Brain microvascular endothelial cell (primary cell): ENCODE data around the gene WFDC8.

ENCODE experiments used
- DNase-seq: peaks from one replicate; pipeline ENCODE4 v3.0.0-alpha.2; 2020
- H3K27ac ChIP-seq: fragments of 250-450 bp; sonication (Bioruptor Pico); 2 replicates; pipeline ENCODE4 v1.5.1; 2020; ENCODE audit warnings: mild to moderate bottlenecking, moderate library complexity
- H3K27me3 ChIP-seq: fragments of 250-450 bp; sonication (Bioruptor Pico); replicated peaks from 2 replicates; pipeline ENCODE4 v1.5.1; 2020; ENCODE audit warnings: mild to moderate bottlenecking
- H3K36me3 ChIP-seq: fragments of 250-450 bp; sonication (Bioruptor Pico); replicated peaks from 2 replicates; pipeline ENCODE4 v1.5.1; 2020; ENCODE audit warnings: mild to moderate bottlenecking
- H3K4me3 ChIP-seq: 2 replicates; pipeline ENCODE4 v1.5.1; 2011; ENCODE audit warnings: low read depth, mild to moderate bottlenecking, control low read depth, low read length, moderate library complexity
- CTCF ChIP-seq: IDR thresholded peaks from 2 replicates; pipeline ENCODE4 v1.5.1; 2011; ENCODE audit warnings: low read depth, mild to moderate bottlenecking, moderate library complexity, low read length, control low read depth, inconsistent platforms; ENCODE audit errors: missing control alignments
- in situ Hi-C: cut with HindIII; loops from 2 replicates; pipeline ENCODE4 v1.10.0; 2017; ENCODE audit warnings: low sequenced_read_pairs, low pct_ligation_motif_present

The WFDC8 gene

DNA sequence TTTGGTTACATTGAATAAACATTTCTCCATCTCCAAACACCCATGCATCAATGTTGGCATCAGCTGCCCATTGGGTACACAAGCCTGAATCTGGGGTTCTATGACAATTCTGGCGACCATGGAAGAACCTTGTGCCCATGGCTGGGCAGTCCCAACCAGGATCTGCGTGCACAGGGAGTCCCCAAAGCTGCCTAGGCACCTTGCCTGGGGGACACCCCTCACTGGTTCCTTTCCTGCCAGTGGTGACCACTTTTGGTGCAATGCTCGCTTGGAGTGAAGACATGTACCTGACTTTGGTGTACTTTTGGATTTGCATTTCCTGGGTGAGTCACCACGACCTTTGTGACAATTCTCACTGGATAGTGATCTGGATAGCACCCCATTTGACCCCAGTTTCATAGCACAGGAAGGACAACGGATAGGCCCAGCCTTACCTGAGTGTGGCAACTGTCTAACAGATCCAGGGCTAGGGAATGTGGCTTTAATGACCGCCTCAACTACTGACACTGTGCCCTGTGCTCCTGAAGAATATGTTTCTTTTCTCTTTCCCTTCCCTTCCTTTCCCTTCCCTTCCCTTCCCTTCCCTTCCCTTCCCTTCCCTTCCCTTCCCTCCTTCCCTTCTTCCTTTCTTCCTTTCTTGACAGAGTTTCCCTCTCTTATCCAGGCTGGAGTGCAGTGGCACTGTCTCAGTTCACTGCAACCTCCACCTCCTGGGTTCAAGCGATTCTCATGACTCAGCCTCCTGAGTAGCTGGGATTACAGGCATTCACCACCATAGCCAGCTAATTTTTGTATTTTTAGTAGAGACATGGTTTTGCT, 70.8 kb downstream of the WFDC8 start:
- DNase-seq, result no peak
- H3K27ac ChIP-seq, result no peak overlapping the region
- H3K4me3 ChIP-seq, result no peak overlapping the region
- no peaks in the 10 kb centered on the region for H3K36me3 ChIP-seq
- H3K27me3 ChIP-seq, result no peaks in the 10 kb centered on the region
- no peak for TF ChIP-seq CTCF
- in situ Hi-C loops, result no loop called here

DNA sequence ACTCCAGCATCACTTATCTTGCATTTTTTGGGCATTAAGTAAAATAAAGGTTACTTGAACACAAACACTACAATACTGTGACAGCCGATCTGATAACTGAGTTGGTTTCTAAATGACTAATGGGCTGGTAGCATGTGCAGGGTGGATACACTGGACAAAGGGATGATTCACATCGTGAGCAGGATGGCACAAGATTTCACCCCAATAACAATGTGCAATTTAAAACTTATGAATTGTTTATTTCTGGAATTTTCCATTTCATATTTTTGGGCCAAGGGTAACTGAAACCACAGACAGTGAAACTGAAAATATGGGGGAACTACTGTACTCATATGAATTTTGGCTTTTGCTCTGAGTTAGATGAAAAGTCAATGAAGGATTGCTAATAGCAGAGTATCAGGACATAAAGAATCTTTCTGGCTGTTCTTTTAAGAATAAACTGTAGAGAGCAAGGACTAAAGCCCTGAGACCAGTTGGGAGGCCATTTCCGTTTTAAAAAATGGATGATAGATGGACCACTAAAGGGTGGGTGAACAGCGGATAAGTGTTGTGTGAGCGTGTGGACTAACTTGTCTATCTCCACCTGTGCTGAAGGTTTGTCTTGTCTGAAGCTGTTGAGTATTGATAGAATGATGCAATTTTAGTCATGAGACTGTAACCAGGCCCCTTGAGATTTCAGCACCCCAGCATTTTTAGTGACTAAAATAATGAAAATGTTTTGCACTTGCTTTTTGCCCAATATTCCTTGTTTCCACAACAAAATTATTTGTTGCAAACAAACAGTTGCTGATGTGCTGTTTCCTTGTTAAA, 71.9 kb downstream of the WFDC8 start:
- no peak for TF ChIP-seq CTCF
- DNase-seq, result no peak
- H3K27me3 ChIP-seq, result no peaks in the 10 kb centered on the region
- H3K27ac ChIP-seq, result no peak overlapping the region
- H3K36me3 ChIP-seq, result no peaks in the 10 kb centered on the region
- in situ Hi-C loops, result no loop called here
- no peak overlapping the region for H3K4me3 ChIP-seq

DNA sequence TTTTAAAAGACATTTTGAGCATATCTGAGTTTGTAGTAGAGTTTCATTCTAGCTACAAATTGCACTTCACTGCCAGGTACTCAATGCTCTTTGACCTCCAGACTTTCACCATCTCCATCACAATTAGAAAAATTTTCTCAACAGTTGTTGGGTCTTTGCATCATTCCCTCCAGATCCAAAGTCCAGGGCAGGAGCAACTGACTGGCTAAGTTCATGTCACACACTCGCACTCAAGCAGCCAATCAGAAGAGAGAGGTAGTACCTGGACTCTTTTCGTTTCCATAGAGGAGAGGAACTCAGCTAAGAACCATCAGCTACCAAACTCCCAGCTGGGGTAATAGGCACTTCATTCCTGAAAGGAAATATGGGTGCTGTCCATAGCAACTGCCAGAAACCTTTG, 72.7 kb downstream of the WFDC8 start:
- DNase-seq, result no peak
- TF ChIP-seq CTCF, result no peak
- Histone ChIP-seq H3K4me3 (no peak overlapping the region), H3K27ac (no peak overlapping the region), H3K36me3 (no peaks in the 10 kb centered on the region), H3K27me3 (no peaks in the 10 kb centered on the region)
- in situ Hi-C loops, result no loop called here

GRCh38 chr20:45503403-45503802, 75.7 kb downstream of the WFDC8 start:
- no peak for DNase-seq
- H3K4me3 ChIP-seq, result no peak overlapping the region
- H3K27ac ChIP-seq, result no peak overlapping the region
- in situ Hi-C loops, result no loop called here
- no peaks in the 10 kb centered on the region for H3K27me3 ChIP-seq
- TF ChIP-seq CTCF, result no peak
- no peaks in the 10 kb centered on the region for H3K36me3 ChIP-seq

DNA sequence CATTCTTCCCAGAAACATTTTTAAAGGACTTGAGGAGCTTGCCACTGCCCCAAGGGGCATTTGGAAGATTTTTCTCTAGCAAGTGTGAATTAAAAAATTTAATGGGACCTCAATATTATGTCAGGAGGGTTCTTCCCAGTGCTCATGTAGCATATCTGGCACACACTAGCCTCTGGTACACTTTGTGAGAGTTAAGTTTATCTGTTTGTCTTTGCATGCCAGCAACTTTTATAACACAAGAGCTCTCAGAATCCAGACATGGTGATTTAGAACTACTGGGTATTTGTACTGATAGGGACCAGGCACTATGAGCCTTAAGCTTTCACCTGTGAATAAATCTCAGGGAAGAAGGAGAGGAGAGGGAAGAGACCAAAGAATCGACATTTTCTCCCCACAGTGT, 76.5 kb downstream of the WFDC8 start:
- Histone ChIP-seq H3K27ac (no peak overlapping the region), H3K36me3 (no peaks in the 10 kb centered on the region), H3K27me3 (no peaks in the 10 kb centered on the region), H3K4me3 (no peak overlapping the region)
- TF ChIP-seq CTCF, result no peak
- in situ Hi-C loops, result no loop called here
- no peak for DNase-seq
